Cerebellar cortex (tissue), 1 donor: ENCODE data around the gene MORF4L2.
A peak's percentile ranks its signal among the peaks of the same experiment; 100 is the strongest.
"Not testable (repeated sequence)": the region's sequence is repeated elsewhere in the genome, so short reads cannot be mapped to it uniquely, and the experiment has no call there.

ENCODE experiments used
- DNase-seq: peaks from one replicate; pipeline ENCODE4 v3.0.0-alpha.2; 2015; ENCODE audit warnings: low spot score

MORF4L2 gene

GRCh38 chrX:103678199-103678993 is 8.1 kb downstream of the MORF4L2 start:
- no peak for DNase-seq

- peak; percentile 22 for DNase-seq
These were observed 11.7 kb downstream of the MORF4L2 start for GRCh38 chrX:103674531-103675454.

- no peak for DNase-seq
These were observed 16.8 kb downstream of the MORF4L2 start for GRCh38 chrX:103669745-103670144.

DNA sequence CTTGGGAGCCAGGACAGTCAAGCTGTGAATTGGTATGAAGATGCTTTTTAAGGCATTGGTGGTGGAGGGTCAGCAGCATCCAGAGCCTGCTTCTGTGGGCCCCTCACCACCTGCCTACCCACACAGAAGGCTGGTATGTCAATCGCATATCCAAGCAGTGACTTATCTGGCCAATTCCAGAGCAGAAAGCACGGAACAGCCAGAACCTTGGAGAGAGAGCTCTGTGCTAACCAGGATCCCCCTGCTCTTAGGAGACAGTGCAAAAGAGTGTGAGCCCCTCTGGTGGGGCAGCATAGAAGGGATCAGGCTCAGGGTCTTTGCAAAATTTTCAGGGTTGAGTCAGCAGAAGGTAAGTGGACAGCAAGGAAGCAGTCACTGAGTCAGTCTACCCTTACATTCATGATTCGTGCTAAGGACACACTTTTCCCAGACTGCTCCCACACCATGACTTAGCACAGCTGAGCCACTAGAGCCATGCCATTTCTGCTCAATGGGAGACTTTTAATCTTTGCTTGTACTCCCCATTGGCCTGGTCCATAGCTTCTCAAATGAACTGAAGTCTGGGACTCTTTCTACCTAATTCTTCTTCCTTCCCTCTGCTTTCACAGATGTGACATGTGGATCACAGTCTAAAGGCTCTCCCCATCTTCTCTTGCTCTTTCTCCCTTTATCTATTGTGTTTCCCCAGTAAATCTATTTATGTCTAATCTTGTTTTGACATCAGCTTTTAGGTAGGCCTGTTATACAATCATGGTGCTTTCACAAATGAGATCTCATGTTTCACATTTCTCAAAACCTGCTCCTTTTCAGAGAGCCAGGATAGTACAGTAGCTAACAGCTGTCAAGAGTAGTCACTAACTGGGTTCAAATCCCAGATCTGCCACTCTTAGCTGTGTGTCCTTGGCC is 20.0 kb downstream of the MORF4L2 start:
- no peak for DNase-seq

GRCh38 chrX:103663981-103664762 is 22.3 kb downstream of the MORF4L2 start:
- peak; percentile 18 for DNase-seq

- not testable (repeated sequence) for DNase-seq
These were observed 27.0 kb downstream of the MORF4L2 start for GRCh38 chrX:103659460-103659859.

- DNase-seq = no peak
These were observed 27.6 kb downstream of the MORF4L2 start for GRCh38 chrX:103658681-103659433.

- not testable (repeated sequence) for DNase-seq
These were observed 29.4 kb downstream of the MORF4L2 start for GRCh38 chrX:103657066-103657465.

DNA sequence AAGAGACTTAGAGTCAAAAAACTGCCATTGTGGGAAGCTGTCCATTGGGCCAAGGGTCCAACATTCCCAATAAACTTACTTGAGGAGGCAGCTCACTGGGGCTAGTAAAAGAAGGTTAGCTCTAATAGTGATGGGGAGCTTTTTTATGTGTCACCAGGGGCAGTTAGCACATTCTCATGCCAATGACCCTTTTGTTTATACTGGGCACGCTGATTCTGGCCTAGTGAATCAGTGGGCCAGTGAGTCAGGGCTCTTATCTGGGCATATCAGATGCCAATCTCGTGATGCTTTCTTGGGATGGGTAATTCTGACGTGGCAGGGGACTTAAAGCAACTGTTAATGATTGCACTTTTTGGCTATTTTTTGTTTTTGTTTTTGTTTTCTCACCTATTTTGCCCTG is 29.9 kb downstream of the MORF4L2 start:
- no peak for DNase-seq

DNA sequence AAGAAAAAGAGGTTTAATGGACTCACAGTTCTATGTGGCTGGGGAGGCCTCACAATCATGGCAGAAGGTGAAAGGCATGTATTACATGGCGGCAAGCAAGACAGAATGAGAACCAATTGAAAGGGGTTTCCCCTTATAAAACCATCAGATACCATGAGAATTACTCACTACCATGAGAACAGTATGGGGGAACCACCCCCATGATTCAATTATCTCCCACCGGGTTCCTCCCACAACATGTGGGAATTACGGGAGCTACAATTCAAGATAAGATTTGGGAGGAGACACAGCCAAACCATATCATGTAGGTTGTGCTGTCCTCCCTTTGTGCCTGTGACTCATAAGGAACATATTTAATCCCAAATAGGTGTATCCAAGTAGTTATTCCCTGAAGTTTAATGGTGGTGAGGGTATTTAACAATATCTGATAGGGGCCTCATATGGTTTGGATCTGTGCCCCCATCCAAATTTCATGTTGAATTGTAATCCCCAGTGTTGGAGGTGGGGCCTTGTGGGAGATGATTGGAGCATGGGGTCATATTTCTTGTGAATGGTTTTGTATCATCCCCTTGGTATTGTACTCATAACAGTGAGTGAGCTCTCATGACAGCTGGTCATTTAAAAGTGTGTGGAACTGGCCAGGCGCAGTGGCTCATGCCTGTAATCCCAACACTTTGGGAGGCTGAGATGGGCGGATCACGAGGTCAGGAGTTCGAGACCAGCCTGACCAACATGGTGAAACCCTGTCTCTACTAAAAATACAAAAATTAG is 31.1 kb downstream of the MORF4L2 start:
- not testable (repeated sequence) for DNase-seq

GRCh38 chrX:103651151-103651773 is 35.2 kb downstream of the MORF4L2 start:
- no peak for DNase-seq

DNA sequence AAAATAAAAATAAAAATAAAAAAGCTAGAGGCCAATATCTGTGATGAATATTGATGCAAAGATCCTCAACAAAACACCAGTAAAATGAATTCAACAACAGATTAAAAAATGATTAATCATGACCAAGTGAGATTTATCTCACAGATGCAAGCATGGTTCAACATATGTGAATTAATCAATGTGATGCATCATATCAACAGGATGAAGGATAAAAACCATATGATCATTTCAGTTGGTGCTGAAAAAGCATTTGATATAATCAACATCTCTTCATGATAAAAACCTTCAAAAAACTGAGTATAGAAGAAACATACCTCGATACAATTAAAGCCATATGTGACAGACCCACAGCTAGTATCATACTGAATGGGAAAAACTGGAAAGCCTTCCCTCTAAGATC is 38.9 kb downstream of the MORF4L2 start:
- no peak for DNase-seq

GRCh38 chrX:103644125-103644524 is 42.4 kb downstream of the MORF4L2 start:
- no peak for DNase-seq

GRCh38 chrX:103640401-103641155 is 45.9 kb downstream of the MORF4L2 start:
- no peak for DNase-seq

- not testable (repeated sequence) for DNase-seq
These were observed 47.8 kb downstream of the MORF4L2 start for GRCh38 chrX:103638479-103639346.

GRCh38 chrX:103637604-103638338 is 48.7 kb downstream of the MORF4L2 start:
- DNase-seq = no peak

DNA sequence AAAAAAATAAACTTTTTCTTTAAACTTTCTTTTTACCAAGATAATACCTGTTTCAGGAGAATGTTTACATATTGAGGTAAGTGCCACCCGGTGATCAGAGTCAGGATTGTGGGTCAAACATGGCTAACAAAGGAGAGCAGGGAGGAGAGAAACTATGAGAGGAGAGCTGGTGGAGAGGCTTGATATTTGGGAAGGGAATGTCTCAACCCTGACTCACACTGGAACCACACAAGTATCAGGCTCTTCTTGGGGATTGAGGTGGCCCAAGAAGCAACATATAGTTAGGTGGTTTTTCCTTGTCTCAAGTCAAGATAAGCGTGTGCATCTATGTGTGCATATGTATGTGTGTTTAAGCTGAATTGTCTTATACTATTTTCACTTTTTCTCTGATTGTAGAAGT is 51.1 kb downstream of the MORF4L2 start:
- no peak for DNase-seq
